Activated gamma-delta T cell treated with Interleukin-2 at 50 U/mL for 16 hours (primary cell): ENCODE results near the gene SOD2.
"Not testable (repeated sequence)": the region's sequence is repeated elsewhere in the genome, so short reads cannot be mapped to it uniquely, and the experiment has no call there.

Experiments used
- DNase-seq: peaks from one replicate; pipeline ENCODE4 v3.0.0-alpha.2; 2020

SOD2 gene

DNA sequence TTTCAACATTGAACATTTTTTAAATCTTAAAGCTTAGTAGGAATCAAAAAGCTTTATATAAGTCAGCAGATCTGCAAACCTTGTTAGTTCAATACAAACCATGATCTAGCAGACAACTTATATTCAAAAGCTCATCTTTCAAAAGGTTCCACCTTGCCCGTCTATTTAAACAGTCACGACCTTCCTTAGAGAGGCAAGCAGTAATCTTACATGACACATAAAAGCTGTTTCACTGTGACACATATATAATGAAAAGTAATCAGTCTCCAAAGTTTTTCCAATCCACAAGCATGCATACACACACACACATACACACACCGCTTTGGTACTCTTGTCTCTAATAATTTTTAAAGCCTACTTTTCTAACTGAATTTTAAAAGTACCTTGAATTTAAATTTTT is 12.9 kb downstream of the SOD2 start:
- DNase-seq, result no peak

- no peak for DNase-seq
These were observed 13.7 kb downstream of the SOD2 start for GRCh38 chr6:159679091-159680077.

- DNase-seq, result no peak
These were observed 14.5 kb downstream of the SOD2 start for GRCh38 chr6:159678574-159678973.

DNA sequence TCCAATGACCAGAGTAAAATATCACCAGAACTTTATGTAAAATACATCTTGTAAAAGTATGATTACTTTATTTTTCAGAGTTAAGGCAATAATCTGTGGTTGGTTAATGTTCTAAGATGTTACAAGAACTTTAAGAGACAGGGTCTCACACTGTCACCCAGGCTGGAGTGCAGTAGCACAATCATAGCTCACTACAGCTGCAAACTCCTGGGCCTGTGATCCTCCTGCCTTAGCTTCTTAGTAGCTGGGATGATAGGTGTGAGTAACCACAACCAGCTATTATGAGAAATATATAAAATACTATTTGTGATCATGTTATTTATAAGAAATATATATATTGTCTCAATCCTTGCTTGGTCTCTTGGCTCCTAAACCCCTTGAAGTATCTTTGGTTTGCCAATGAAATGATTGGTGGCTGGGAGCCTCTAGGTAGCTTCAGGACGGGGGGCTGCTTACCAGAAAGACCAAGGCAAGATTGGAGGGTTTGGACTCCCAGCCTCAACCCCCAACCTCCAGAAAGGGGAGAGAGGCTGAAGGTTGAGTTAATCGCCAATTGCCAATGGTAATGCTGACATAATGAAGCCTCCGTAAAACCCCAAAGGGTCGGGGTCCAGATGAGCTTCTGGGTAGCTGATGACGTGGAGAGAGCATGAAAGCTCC is 15.4 kb downstream of the SOD2 start:
- no peak for DNase-seq

GRCh38 chr6:159676890-159677505 is 16.0 kb downstream of the SOD2 start:
- no peak for DNase-seq

- DNase-seq, result not testable (repeated sequence)
These were observed 16.8 kb downstream of the SOD2 start for GRCh38 chr6:159676236-159676635.

DNA sequence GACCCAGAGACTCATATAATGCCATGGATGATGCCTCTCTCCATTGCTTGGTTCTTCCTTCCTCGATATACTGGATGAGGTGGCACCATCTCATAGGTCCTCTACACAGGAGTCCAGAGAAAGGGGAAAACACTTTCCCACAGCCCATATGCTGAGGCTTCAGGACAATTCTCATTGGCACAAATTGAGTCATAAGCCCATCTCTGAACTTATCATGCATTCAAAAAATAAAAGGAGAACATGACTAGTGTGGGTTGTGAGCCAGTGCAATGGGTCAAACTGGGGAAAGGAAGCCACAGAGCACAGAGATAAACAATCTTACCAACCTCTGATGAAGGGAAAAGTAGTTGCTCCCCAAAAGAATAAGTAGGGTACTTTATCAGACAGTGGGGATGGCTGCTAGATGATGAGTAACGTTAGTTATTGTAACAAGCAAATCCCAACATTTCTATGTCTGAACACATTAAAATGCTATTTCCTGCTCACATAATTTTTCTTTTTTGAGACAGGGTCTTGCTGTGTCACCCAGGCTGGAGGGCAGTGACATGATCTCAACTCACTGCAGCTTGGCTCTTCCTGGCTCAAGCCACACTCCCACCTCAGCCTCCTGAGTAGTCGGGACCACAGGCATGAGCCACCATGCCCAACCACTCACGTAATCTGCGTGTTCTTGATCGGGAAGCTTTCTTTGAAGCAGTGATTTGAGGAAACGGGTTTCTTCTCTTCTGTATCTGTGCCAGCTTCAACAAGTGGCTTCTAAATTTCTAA is 27.0 kb downstream of the SOD2 start:
- DNase-seq, result no peak

DNA sequence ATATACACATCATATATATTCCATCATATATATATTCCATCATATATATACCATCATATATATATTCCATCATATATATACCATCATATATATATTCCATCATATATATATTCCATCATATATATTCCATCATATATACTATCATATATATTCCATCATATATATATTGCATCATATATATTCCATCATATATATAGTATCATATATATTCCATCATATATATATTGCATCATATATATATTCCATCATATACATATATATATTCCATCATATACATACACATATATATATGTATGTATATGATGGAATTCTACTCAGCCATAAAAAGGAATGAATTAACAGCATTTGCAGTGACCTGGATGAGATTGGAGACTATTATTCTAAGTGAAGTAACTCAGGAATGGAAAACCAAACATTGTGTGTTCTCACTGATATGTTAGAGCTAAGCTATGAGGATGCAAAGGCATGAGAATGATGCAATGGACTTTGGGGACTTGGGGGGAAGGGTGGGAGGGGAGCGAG is 29.6 kb downstream of the SOD2 start:
- DNase-seq, result not testable (repeated sequence)

GRCh38 chr6:159661977-159662376 is 31.1 kb downstream of the SOD2 start:
- not testable (repeated sequence) for DNase-seq

DNA sequence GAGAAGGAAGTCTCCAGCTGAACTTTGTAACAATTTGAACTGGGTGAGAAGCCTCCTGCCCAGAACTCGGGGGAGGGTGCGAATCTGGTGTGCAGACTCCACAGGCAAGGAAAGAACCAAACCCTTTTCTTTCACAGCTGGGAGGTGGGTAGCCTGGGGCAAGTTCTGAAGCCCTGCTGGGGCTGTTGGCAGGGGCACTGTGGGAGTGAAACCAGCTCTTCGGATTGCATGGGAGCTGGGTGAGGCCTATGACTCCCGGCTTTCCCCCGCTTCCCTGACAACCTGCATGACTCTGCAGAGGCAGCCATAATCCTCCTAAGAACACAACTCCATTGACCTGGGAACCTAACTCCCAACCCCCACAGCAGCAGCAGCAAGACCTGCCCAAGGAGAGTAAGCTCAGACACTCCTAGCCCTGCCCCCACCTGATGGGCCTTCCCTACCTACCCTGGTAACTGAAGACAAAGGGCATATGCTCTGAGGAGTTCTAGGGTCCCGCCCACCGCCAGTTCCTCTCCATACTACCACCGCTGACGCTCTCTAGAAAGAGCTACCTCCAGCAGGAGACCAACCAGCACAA is 37.5 kb downstream of the SOD2 start:
- no peak for DNase-seq

DNA sequence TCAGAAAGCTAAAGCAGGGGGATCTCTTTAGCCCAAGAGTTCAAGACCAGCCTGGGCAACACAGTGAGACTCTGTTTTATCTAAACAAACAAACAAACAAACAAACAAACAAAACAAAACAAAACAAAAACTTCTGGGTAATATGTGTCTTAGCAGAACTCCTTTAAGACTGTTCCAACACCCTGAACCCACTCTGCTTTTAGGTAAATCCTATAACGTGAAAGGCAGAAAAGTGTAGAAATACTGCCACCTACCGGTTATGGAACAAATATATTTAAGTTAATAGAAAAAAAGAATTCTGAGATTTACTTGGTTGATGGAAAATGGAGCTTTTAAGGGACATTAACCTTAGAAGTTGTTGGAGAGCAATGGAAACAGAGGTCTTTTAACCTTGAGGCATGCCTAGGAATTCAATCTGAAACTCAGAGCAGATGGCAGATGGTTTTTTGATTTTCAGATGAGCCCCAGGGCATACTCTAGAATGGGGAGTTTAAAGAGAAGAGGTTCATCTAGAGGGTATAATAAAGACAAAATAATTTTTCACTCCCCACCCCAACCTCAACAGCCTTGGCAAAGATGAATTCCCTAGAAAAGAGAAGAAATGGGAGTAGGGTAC is 38.5 kb downstream of the SOD2 start:
- DNase-seq, result no peak

DNA sequence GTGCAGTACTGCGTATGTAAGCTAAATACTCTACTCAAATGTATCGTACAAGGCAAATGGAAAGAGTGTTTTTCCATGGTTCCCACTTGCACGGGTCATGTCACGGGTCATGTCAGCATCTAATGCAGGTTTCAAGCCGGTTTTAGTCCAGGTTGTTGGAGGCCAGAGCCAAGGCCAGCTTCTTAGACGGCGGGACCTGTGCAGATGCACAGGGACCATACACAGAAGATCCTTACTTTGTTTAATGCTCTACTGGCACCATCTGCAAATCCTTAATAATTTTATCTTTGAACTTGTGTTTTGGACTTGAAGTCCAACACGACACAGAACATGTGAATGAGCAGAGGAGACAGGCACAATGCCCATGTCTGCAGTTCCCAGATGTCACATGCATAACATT is 42.7 kb downstream of the SOD2 start:
- no peak for DNase-seq

- DNase-seq, result no peak
These were observed 43.6 kb downstream of the SOD2 start for GRCh38 chr6:159649441-159649840.

DNA sequence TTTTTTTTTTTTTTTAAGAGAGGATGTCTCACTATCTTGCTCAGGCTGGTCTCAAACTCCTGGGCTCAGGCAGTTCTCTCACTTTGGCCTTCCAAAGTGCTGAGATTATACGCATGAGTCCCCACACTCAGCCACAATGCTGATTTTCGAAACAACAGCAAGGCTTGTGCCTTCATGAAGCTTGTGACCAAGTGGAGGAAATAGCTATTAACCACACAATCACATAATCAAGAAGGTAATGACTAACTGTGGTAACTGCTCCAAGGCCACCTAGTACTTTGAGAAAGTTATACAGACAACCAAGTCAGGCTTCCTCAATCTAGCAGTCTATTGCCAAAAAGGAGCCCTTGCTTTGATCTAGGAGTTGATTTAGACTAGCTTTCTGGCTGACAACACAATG is 46.3 kb downstream of the SOD2 start:
- DNase-seq, result no peak

GRCh38 chr6:159646116-159646515 is 46.9 kb downstream of the SOD2 start:
- DNase-seq, result no peak

DNA sequence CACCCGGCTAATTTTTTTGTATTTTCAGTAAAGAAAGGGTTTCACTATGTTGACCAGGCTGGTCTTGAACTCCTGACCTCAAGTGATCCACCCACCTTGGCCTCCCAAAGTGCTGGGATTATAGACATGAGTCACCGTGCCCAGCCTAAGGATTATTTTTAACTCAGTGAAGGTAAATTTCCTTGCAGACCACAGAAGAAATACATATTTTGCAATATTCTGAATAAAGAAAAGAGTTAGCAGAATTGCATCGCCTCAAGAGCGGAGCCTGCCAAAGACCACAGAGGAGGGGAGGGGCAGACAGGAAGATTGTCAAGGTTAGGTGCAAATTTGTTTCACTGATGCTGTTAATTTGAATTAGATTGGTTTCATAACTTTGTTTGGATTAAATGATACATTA is 47.4 kb downstream of the SOD2 start:
- DNase-seq, result no peak
